ENCODE measurements around the gene CAV1. TPM values are rescaled to one million over a fixed set of nuclear protein-coding genes. Genes with fewer than 3 reads are reported as not detected.

The CAV1 gene
- polyA plus RNA-seq, 1 donor from 2014 or later: not detected

DNA sequence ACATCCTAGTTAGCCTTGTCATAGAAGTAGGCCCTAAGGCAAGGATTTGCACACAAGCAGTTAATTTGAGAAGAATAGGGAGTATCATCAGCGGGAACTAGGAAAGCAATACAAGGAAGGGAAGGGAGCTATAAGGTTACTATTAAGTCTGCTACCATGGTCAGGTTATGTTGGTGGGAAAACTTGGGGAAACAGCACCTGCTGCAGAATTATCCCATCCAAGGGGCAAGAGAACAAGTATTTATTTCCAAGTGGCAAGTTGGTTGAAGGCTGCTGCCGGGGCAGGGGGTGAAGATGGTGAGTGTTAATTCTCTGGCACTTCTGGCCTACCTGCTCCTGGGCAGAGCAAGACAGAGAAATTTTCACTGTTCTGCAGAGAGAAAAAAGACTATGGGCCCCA, 55.0 kb downstream of the CAV1 start:
- no peak overlapping the region for H3K4me3 ChIP-seq (ENCODE audit: low read length)
- TF ChIP-seq RAD21 (conservative IDR thresholded peaks at IDR 0.05) (no peak), POLR2AphosphoS5 (IDR thresholded peaks at IDR 0.05) (no peak), TAF1 (IDR thresholded peaks at IDR 0.05; ENCODE audit: low read depth) (no peak), EZH2 (IDR thresholded peaks at IDR 0.05; ENCODE audit: borderline replicate concordance, insufficient read depth, low read length, poor library complexity, severe bottlenecking) (no peak), MXI1 (conservative IDR thresholded peaks at IDR 0.05; ENCODE audit: poor library complexity, severe bottlenecking) (no peak)
- TF ChIP-seq, protein P1, sequence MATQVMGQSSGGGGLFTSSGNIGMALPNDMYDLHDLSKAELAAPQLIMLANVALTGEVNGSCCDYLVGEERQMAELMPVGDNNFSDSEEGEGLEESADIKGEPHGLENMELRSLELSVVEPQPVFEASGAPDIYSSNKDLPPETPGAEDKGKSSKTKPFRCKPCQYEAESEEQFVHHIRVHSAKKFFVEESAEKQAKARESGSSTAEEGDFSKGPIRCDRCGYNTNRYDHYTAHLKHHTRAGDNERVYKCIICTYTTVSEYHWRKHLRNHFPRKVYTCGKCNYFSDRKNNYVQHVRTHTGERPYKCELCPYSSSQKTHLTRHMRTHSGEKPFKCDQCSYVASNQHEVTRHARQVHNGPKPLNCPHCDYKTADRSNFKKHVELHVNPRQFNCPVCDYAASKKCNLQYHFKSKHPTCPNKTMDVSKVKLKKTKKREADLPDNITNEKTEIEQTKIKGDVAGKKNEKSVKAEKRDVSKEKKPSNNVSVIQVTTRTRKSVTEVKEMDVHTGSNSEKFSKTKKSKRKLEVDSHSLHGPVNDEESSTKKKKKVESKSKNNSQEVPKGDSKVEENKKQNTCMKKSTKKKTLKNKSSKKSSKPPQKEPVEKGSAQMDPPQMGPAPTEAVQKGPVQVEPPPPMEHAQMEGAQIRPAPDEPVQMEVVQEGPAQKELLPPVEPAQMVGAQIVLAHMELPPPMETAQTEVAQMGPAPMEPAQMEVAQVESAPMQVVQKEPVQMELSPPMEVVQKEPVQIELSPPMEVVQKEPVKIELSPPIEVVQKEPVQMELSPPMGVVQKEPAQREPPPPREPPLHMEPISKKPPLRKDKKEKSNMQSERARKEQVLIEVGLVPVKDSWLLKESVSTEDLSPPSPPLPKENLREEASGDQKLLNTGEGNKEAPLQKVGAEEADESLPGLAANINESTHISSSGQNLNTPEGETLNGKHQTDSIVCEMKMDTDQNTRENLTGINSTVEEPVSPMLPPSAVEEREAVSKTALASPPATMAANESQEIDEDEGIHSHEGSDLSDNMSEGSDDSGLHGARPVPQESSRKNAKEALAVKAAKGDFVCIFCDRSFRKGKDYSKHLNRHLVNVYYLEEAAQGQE (IDR thresholded peaks at IDR 0.05; ENCODE audit: borderline replicate concordance): no peak
- TF ChIP-seq, protein P2, sequence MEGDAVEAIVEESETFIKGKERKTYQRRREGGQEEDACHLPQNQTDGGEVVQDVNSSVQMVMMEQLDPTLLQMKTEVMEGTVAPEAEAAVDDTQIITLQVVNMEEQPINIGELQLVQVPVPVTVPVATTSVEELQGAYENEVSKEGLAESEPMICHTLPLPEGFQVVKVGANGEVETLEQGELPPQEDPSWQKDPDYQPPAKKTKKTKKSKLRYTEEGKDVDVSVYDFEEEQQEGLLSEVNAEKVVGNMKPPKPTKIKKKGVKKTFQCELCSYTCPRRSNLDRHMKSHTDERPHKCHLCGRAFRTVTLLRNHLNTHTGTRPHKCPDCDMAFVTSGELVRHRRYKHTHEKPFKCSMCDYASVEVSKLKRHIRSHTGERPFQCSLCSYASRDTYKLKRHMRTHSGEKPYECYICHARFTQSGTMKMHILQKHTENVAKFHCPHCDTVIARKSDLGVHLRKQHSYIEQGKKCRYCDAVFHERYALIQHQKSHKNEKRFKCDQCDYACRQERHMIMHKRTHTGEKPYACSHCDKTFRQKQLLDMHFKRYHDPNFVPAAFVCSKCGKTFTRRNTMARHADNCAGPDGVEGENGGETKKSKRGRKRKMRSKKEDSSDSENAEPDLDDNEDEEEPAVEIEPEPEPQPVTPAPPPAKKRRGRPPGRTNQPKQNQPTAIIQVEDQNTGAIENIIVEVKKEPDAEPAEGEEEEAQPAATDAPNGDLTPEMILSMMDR (IDR thresholded peaks at IDR 0.05; ENCODE audit: poor library complexity, severe bottlenecking): no peak
- no peak overlapping the region for H2AFZ ChIP-seq (ENCODE audit: low read depth, low read length)
- H3K4me2 ChIP-seq (ENCODE audit: low read length): no peak overlapping the region
- H3K9me2 ChIP-seq (ENCODE audit: insufficient read depth, low read length): no peaks in the 10 kb centered on the region
- H3K27me3 ChIP-seq (ENCODE audit: insufficient read depth, low read depth, low read length): no peaks in the 10 kb centered on the region
- H3K36me3 ChIP-seq (ENCODE audit: insufficient read depth, low read length): no peaks in the 10 kb centered on the region
- no peaks in the 10 kb centered on the region for H4K20me1 ChIP-seq (ENCODE audit: insufficient read depth)
- no peak overlapping the region for H3K27ac ChIP-seq (ENCODE audit: low read length)
- H3K79me2 ChIP-seq (replicated peaks; ENCODE audit: insufficient read depth, low read length): no peaks in the 10 kb centered on the region
- H3F3A ChIP-seq (ENCODE audit: insufficient read depth, low read length, poor library complexity, severe bottlenecking): no peaks in the 10 kb centered on the region
- no peaks in the 10 kb centered on the region for H3K9me3 ChIP-seq (ENCODE audit: low read length)
- H3K9ac ChIP-seq (ENCODE audit: low read length): no peak overlapping the region

DNA sequence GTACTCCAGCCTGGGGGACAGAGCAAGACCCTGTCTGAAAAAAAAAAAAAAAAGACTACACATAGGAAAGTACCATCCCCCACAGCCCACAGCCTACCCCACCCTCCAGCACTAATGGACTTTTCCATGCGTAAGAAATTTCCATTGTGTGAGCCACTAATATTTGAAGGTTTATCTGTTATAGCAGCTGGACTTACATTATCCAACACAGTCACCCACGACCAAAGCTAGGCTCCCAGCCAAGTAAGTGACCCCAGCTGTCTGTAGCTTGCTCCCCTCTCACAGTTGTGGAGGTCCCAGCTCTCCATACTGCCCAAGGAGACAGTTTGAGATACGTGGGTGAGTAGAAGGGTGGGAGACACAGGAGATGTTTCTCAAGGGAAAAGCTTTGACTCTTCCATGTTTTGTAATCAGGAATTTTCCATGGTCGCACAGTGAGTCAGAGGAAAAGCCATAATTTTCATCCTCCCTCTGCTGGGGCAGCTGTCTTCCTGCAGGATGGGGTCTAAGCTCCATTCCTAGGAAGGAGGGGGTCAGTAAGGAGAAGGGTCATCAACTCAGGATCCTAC, 57.4 kb downstream of the CAV1 start:
- Histone ChIP-seq H3K9me2 (ENCODE audit: insufficient read depth, low read length) (no peaks in the 10 kb centered on the region), H2AFZ (ENCODE audit: low read depth, low read length) (no peak overlapping the region), H3F3A (ENCODE audit: insufficient read depth, low read length, poor library complexity, severe bottlenecking) (no peaks in the 10 kb centered on the region), H3K27ac (ENCODE audit: low read length) (no peak overlapping the region), H3K27me3 (ENCODE audit: insufficient read depth, low read depth, low read length) (no peaks in the 10 kb centered on the region), H4K20me1 (ENCODE audit: insufficient read depth) (no peaks in the 10 kb centered on the region), H3K4me3 (ENCODE audit: low read length) (no peak overlapping the region), H3K4me2 (ENCODE audit: low read length) (no peak overlapping the region), H3K9me3 (ENCODE audit: low read length) (no peaks in the 10 kb centered on the region), H3K36me3 (ENCODE audit: insufficient read depth, low read length) (no peaks in the 10 kb centered on the region), H3K9ac (ENCODE audit: low read length) (no peak overlapping the region), H3K79me2 (replicated peaks; ENCODE audit: insufficient read depth, low read length) (no peaks in the 10 kb centered on the region)
- TF ChIP-seq POLR2AphosphoS5 (IDR thresholded peaks at IDR 0.05) (no peak), MXI1 (conservative IDR thresholded peaks at IDR 0.05; ENCODE audit: poor library complexity, severe bottlenecking) (no peak), TAF1 (IDR thresholded peaks at IDR 0.05; ENCODE audit: low read depth) (no peak), EZH2 (IDR thresholded peaks at IDR 0.05; ENCODE audit: borderline replicate concordance, insufficient read depth, low read length, poor library complexity, severe bottlenecking) (no peak), RAD21 (conservative IDR thresholded peaks at IDR 0.05) (no peak), EP300 (conservative IDR thresholded peaks at IDR 0.05; ENCODE audit: poor library complexity, severe bottlenecking) (no peak), SMC3 (conservative IDR thresholded peaks at IDR 0.05; ENCODE audit: poor library complexity) (no peak)
- TF ChIP-seq, protein P2 (IDR thresholded peaks at IDR 0.05; ENCODE audit: poor library complexity, severe bottlenecking): no peak
- TF ChIP-seq, protein P1 (IDR thresholded peaks at IDR 0.05; ENCODE audit: borderline replicate concordance): no peak
